A549 (cell line): ENCODE results near the gene SLC25A18. TPM values are rescaled to one million over a fixed set of nuclear protein-coding genes. Genes with fewer than 3 reads are reported as not detected.

Experiments
- ATAC-seq, 2 experiments: fragments of 200-7000 bp in 1 of 2; fragments of >200 bp in 1 of 2; cut with Nextera tagmentation in 1 of 2; cut with Tn5 transposase in 1 of 2; 3 replicates each; pipeline versions ENCODE4 v1.8.0 to v1.9.1; 2018 to 2020; ENCODE audit warnings: mild to moderate bottlenecking in 1 of 2, moderate library complexity in 1 of 2
- CTCF ChIA-PET: fragments of 300-600 bp; sonication (Branson Sonifier 250); formaldehyde crosslinking; extraction: SDS; loops from one replicate; lab custom pipeline; 2021; ENCODE audit warnings: antibody characterized with exemption, inconsistent platforms; lab: Yijun Ruan, JAX
- POLR2A ChIA-PET: fragments of 350-600 bp; formaldehyde crosslinking; extraction: SDS; loops from one replicate; lab custom pipeline; 2021; ENCODE audit warnings: antibody characterized with exemption, inconsistent platforms; lab: Yijun Ruan, JAX
- DNase-seq, 2 experiments: peaks; one replicate each; pipeline versions ENCODE4 v3.0.0 to v3.0.0-alpha.2; 2011 to 2016; ENCODE audit warnings: low read depth in 1 of 2, low spot score in 1 of 2
- FAIRE-seq: peaks from 2 replicates; lab custom pipeline; 2011; peaks lifted over from hg19 to GRCh38; lab: Jason Lieb, UNC
- H3K27ac ChIP-seq, 2 experiments: fragments of >200 bp; sonication (Bioruptor Twin); formaldehyde crosslinking; 3 replicates each; pipeline ENCODE4 v1.5.1; 2016 to 2017
- H3K4me1 ChIP-seq: fragments of >200 bp; sonication (Bioruptor Twin); formaldehyde crosslinking; 3 replicates; pipeline ENCODE4 v1.6.1; 2016
- H3K4me2 ChIP-seq: fragments of >200 bp; sonication (Bioruptor Twin); formaldehyde crosslinking; 3 replicates; pipeline ENCODE4 v1.6.1; 2016
- H3K4me3 ChIP-seq: fragments of >200 bp; sonication (Bioruptor Twin); formaldehyde crosslinking; 3 replicates; pipeline ENCODE4 v1.5.1; 2016
- H3K9me3 ChIP-seq: fragments of >200 bp; sonication (Bioruptor Twin); formaldehyde crosslinking; 3 replicates; pipeline ENCODE4 v1.6.1; 2016
- BCL3 ChIP-seq: fragments of >200 bp; sonication (Bioruptor Twin); formaldehyde crosslinking; IDR thresholded peaks from 3 replicates; pipeline ENCODE4 v1.6.1; 2016
- CHD2 ChIP-seq: fragments of 150-350 bp; IDR thresholded peaks from 2 replicates; pipeline ENCODE4 v1.6.1; 2014; ENCODE audit warnings: low read length; ENCODE audit not compliant: partially characterized antibody
- CTCF ChIP-seq: fragments of >200 bp; sonication (Bioruptor Twin); formaldehyde crosslinking; IDR thresholded peaks from 3 replicates; pipeline ENCODE4 v1.5.1; 2016
- GATA3 ChIP-seq: IDR thresholded peaks from 2 replicates; pipeline ENCODE4 v1.6.1; 2012; ENCODE audit warnings: borderline replicate concordance
- HEYL ChIP-seq: fragments of 250-450 bp; sonication (Bioruptor Pico); IDR thresholded peaks from 2 replicates; pipeline ENCODE4 v1.8.0; 2021; ENCODE audit warnings: mild to moderate bottlenecking, moderate library complexity
- JUN ChIP-seq, 2 experiments: fragments of >200 bp; sonication (Bioruptor Twin); formaldehyde crosslinking; IDR thresholded peaks; 2 replicates in 1 of 2; 3 replicates in 1 of 2; pipeline ENCODE4 v1.6.1; 2016 to 2017
- JUNB ChIP-seq: fragments of >200 bp; sonication (Bioruptor Twin); formaldehyde crosslinking; IDR thresholded peaks from 2 replicates; pipeline ENCODE4 v1.6.1; 2016
- MAFK ChIP-seq: fragments of 450-650 bp; IDR thresholded peaks from 2 replicates; pipeline ENCODE4 v1.6.1; 2014; ENCODE audit not compliant: partially characterized antibody
- MAZ ChIP-seq: fragments of 150-350 bp; IDR thresholded peaks from 2 replicates; pipeline ENCODE4 v1.6.1; 2014; ENCODE audit warnings: antibody characterized with exemption, low read depth, low read length, borderline replicate concordance
- NFE2L2 ChIP-seq: fragments of 150-350 bp; conservative IDR thresholded peaks from 2 replicates; pipeline ENCODE4 v1.6.1; 2014; ENCODE audit warnings: low read length
- POLR2AphosphoS2 ChIP-seq: conservative IDR thresholded peaks from 2 replicates; pipeline ENCODE4 v1.6.1; 2012; ENCODE audit warnings: low read length, improper control_type of control experiment, inconsistent platforms
- RAD21 ChIP-seq, 2 experiments: fragments of >200 bp in 1 of 2; sonication (Bioruptor Twin) in 1 of 2; formaldehyde crosslinking in 1 of 2; IDR thresholded peaks in 1 of 2; conservative IDR thresholded peaks in 1 of 2; 2 replicates in 1 of 2; 3 replicates in 1 of 2; pipeline ENCODE4 v1.6.1; 2012 to 2018; ENCODE audit warnings: inconsistent platforms in 1 of 2
- RFX5 ChIP-seq: fragments of 450-650 bp; IDR thresholded peaks from 2 replicates; pipeline ENCODE4 v1.7.1; 2014; ENCODE audit warnings: antibody characterized with exemption, mild to moderate bottlenecking, moderate library complexity
- RNF2 ChIP-seq: fragments of 200-600 bp; sonication (generic); IDR thresholded peaks from 2 replicates; pipeline ENCODE4 v1.6.1; 2016; ENCODE audit warnings: low read depth, mild to moderate bottlenecking, antibody characterized with exemption, moderate library complexity, borderline replicate concordance
- TP53 ChIP-seq: fragments of 250-450 bp; sonication (Bioruptor Pico); IDR thresholded peaks from 2 replicates; pipeline ENCODE4 v1.5.0; 2021; ENCODE audit warnings: mild to moderate bottlenecking, moderate library complexity
- ZNF302 ChIP-seq: fragments of 250-450 bp; sonication (Bioruptor Pico); IDR thresholded peaks from 2 replicates; pipeline ENCODE4 v1.9.0; 2021; ENCODE audit warnings: inconsistent platforms, mild to moderate bottlenecking, moderate library complexity
- WGBS: methylation state at CpG from one replicate; pipeline ENCODE4 v1.1.6; 2017; ENCODE audit errors: missing lambda C conversion rate; 5-methylcytosine and 5-hydroxymethylcytosine counted together
- polyA plus RNA-seq, 4 experiments: library from polyadenylated mRNA; depleted of rRNA in 3 of 4; stranded (reverse); fragments of >200 nt; fragmentation: RNase III in 1 of 4; extraction: RNeasy Plus Mini Kit Qiagen cat#74134 plus additional on column Dnase treatment in 1 of 4; gene quantifications; 2 replicates in 3 of 4; 3 replicates in 1 of 4; pipeline ENCODE4 v1.2.3, GENCODE V29; 2011 to 2017
- TF ChIP-seq, protein P1 (sequence below): IDR thresholded peaks from 2 replicates; pipeline ENCODE4 v1.6.1; 2012
- TF ChIP-seq, protein P2 (sequence below): fragments of 250-450 bp; sonication (Bioruptor Pico); IDR thresholded peaks from 2 replicates; pipeline ENCODE4 v1.5.0; 2021; ENCODE audit warnings: mild to moderate bottlenecking, moderate library complexity, borderline replicate concordance

Gene SLC25A18
- polyA plus RNA-seq, 2 of the 4 experiments (the other 2 are of a cell fraction): not detected

GRCh38 chr22:17540481-17540880, 22.8 kb upstream of the SLC25A18 start:
- H3K27ac ChIP-seq: no peak overlapping the region
- ChIA-PET CTCF (interaction anchor here (0.6 to 1.0 kb wide), 2 partner anchors 369 to 467 kb away, joined by 3 to 4 read pairs; no protein-coding TSS in a partner anchor), POLR2A (no interaction called here)
- no peaks in the 10 kb centered on the region for H3K9me3 ChIP-seq
- no peaks in the 10 kb centered on the region for H3K4me1 ChIP-seq
- no peak for DNase-seq
- TF ChIP-seq NFE2L2 (no peak), BCL3 (no peak)
- TF ChIP-seq, protein P1, sequence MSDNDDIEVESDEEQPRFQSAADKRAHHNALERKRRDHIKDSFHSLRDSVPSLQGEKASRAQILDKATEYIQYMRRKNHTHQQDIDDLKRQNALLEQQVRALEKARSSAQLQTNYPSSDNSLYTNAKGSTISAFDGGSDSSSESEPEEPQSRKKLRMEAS: no peak
- TF ChIP-seq, protein P2, sequence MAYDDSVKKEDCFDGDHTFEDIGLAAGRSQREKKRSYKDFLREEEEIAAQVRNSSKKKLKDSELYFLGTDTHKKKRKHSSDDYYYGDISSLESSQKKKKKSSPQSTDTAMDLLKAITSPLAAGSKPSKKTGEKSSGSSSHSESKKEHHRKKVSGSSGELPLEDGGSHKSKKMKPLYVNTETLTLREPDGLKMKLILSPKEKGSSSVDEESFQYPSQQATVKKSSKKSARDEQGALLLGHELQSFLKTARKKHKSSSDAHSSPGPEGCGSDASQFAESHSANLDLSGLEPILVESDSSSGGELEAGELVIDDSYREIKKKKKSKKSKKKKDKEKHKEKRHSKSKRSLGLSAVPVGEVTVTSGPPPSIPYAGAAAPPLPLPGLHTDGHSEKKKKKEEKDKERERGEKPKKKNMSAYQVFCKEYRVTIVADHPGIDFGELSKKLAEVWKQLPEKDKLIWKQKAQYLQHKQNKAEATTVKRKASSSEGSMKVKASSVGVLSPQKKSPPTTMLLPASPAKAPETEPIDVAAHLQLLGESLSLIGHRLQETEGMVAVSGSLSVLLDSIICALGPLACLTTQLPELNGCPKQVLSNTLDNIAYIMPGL (CRISPR knock-in tag): no peak
- ATAC-seq: no peak
- FAIRE-seq: no peak
- no peak overlapping the region for H3K4me2 ChIP-seq
- 63% methylated on average over 15 of the region's 15 CpGs for WGBS
- H3K4me3 ChIP-seq: no peak overlapping the region

DNA sequence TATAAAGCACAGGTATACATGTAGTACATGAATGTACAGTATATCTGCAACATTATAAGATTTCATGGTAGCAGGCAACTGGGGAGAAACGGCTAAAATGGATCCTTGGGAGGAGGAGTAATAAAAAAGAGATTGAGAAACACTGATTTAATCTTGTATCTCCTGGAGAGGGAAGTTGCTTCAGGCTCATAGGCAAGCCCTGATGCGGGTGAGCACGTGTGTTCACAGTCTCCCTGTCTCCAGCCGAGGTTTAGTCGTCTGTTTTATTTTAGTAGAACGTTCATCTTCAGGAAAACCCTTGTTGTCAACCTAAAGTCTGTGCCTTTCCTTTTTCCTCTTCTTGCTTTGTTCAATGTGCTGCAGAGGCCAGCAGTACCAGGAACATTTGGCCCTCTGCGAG, 21.8 kb upstream of the SLC25A18 start:
- no peaks in the 10 kb centered on the region for H3K4me1 ChIP-seq
- no peak for TF ChIP-seq POLR2AphosphoS2
- no peak for TF ChIP-seq RNF2
- TF ChIP-seq HEYL (CRISPR knock-in tag): no peak
- no peak for TF ChIP-seq RAD21 (conservative IDR thresholded peaks at IDR 0.05 in 1 of 2, IDR thresholded peaks at IDR 0.05 in 1 of 2)
- TF ChIP-seq JUN (IDR thresholded peaks at IDR 0.05): no peak
- no peak for TF ChIP-seq BCL3
- no peak for TF ChIP-seq ZNF302 (CRISPR knock-in tag)
- no peak for TF ChIP-seq CTCF
- TF ChIP-seq RFX5: no peak
- TF ChIP-seq MAZ: no peak
- TF ChIP-seq CHD2: no peak
- TF ChIP-seq GATA3: no peak
- TF ChIP-seq TP53: no peak
- TF ChIP-seq MAFK: no peak
- TF ChIP-seq, protein P1: no peak
- no peak for TF ChIP-seq JUNB
- CTCF ChIA-PET: no interaction called here
- H3K27ac ChIP-seq: no peak overlapping the region
- DNase-seq: no peak
- no peaks in the 10 kb centered on the region for H3K9me3 ChIP-seq
- no peak overlapping the region for H3K4me2 ChIP-seq
- POLR2A ChIA-PET: no interaction called here
- ATAC-seq: no peak
- WGBS: 72% methylated on average over 7 of the region's 7 CpGs
- FAIRE-seq: no peak
- no peak overlapping the region for H3K4me3 ChIP-seq
